GM18507 (cell line): ENCODE results near the gene TES.

Experiments
- DNase-seq: peaks from one replicate; pipeline ENCODE4 v3.0.0; 2011; ENCODE audit warnings: low read depth; ENCODE audit not compliant: insufficient read length; ENCODE audit errors: extremely low spot score
- FAIRE-seq: peaks from 2 replicates; lab custom pipeline; 2011; peaks lifted over from hg19 to GRCh38; lab: Jason Lieb, UNC

Gene TES

GRCh38 chr7:116306409-116307048, 96.2 kb downstream of the TES start:
- DNase-seq, result no peak
- FAIRE-seq, result no peak

- DNase-seq, result no peak
- FAIRE-seq, result no peak
Measured at GRCh38 chr7:116307253-116307652, 96.9 kb downstream of the TES start.
